GM19438 (cell line): ENCODE data around the gene RHOB.
"Not testable (repeated sequence)": the region's sequence is repeated elsewhere in the genome, so short reads cannot be mapped to it uniquely, and the experiment has no call there.

Experiments used
- ATAC-seq: cut with Tn5 transposase; IDR thresholded peaks from one replicate; pipeline ENCODE4 v1.9.1; 2021; ENCODE audit warnings: low read depth; ENCODE audit not compliant: unreplicated experiment

The RHOB gene

DNA sequence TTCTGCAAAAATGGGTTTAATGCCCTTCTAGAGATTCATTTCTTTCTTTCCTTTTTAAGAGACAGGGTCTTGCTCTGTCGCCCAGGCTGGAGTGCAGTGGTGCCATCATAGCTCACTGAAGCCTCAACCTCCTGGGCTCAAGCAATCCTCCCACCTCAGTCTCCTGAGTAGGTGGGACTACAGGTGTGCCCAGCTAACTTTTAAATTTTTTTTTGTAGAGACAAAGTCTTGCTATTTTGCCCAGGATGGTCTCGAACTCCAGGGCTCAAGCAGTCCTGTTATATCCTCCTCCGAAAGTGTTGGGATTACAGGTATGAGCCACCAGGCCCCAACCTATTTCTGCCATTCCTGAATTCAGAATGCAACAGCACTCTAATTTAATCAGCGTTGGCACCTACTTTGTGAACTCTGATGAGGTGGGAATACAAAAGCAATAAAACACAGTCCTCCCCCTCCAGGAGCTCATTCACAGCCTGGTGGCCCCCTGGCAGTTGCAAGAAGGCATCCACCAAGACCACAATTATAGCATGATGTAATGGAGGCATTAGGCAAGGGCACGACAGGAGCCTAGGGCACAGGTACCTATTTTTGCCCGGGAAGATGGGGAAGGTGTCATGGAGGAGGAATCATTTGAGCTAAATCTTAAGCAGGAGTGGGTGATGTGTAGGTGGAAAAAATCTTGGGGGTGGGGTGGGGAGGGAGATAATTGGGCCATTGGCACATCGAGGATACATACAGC lies 5.1 kb downstream of the RHOB start:
- no peak for ATAC-seq

DNA sequence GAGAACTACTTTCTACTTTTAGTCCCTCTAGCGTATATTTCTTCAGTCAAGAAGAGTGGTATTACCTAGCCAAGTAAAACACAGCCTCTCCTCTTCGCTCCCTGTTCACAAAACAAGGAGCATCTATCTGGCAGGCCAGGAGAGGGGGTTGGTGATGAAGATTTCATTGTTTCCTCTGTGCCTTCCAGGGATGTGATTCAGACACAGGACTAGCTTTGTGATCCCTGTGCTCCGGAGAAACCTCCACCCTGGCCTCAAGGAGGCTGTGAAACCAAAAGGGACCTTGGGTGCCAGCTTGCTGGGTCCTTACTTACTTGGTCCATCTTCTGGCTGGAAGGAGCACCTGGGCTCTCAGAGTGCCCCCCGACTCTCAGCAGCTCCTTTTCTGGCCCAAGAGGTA lies 5.7 kb downstream of the RHOB start:
- ATAC-seq: no peak

DNA sequence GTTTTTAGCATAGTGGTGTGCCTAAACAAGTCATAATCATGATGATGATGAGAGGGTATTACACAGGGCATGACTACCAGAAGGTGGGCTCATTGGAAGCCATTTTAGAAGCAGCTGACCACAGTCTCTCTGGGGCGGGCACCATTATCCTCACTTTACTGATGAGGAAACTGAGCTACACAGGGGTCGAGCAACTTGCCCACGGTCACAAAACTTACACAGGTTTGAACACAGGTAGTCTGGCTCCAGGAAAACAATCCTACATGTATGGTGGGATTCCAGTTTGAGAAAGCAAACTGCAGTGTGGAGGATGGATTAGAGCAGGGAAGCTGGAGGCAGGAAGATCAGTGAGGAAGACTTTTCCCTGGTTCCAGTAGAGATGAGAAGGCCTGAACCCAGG lies 6.2 kb downstream of the RHOB start:
- ATAC-seq: no peak

DNA sequence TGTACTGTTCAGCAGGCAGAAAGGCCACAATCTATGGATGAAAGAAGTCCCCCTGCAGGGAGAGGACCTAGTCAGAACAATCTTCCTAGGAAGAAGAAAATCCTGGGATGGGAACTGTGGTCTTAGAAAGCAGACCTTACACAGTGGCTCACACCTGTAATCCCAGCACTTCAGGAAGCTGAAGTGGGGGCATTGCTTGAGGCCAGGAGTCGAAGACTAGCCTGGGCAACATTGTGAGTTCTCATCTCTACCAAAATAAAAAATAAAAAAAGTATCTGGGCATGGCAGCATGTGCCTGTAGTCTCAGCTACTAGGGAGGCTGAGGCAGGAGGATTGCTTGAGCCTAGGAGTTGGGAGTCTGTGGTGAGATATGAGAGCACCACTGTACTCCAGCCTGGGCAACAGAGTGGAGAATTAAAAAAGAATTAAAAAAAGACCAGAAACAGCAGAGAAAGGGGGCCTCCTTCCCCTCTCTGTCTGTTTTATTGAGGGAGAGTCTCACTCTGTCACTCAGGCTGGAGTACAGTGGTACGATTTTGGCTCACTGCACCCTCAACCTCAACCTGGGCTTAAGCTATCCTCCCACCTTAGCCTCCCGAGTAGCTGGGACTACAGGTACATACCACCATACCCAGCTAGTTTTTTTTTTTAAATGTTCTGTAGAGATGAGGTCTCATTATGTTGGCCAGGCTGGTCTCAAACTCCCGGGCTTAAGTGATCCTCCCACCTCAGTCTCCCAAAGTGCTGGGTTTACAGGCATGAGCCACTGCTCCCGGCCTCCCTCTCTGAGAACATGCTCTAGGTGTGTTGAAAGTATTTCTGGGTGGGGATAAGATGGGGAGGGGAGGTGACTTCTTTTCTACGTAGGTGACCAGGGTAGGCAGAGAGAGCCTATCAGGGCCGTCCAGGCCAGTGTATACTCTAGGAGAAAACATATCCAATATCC lies 7.4 kb downstream of the RHOB start:
- no peak for ATAC-seq

DNA sequence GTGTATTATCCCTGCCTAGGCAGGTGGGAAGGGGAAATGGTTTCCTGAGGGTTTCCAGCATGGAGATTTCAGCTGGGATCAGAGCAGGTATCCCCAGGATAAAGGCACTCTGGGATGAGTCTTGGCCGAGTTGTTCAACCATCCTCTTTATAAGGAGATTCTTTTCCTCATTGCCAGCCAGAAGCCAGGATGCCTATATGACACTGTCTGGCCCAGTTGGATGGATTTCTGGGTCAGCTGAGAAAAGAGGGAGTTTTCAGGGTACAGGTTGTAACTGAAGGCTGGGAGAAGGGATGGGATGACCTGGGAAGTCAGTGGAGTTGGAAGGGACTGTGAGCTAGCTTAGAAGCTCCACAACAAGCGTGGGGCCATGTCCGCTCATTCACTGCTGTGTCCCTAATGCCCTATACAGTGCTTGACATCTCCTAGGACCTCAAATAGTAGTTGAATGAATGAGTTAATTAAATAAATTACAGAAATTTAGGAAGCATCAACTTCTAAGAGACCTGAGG lies 8.3 kb downstream of the RHOB start:
- no peak for ATAC-seq

DNA sequence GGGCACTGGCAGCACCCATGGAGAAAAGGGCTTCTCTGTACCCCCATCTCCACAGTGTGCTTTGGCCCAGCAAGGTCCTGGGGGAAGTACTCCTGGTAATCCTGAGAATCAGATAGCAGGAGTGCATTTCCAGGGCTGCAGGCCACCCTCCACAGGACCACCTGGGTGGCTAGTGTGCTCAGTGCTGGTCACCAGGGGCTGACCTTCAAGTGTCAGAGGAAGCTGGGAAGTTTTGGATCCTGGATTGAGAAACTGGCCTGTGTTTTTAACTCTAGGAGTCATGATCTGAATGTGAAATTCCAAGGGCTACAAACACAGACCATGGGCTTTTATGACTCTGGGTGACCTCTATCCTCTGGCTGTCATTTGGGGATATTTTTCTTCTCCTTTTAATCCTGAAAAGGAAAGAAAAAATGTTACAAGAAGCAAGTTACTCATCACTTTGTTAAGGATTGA lies 9.3 kb downstream of the RHOB start:
- no peak for ATAC-seq

DNA sequence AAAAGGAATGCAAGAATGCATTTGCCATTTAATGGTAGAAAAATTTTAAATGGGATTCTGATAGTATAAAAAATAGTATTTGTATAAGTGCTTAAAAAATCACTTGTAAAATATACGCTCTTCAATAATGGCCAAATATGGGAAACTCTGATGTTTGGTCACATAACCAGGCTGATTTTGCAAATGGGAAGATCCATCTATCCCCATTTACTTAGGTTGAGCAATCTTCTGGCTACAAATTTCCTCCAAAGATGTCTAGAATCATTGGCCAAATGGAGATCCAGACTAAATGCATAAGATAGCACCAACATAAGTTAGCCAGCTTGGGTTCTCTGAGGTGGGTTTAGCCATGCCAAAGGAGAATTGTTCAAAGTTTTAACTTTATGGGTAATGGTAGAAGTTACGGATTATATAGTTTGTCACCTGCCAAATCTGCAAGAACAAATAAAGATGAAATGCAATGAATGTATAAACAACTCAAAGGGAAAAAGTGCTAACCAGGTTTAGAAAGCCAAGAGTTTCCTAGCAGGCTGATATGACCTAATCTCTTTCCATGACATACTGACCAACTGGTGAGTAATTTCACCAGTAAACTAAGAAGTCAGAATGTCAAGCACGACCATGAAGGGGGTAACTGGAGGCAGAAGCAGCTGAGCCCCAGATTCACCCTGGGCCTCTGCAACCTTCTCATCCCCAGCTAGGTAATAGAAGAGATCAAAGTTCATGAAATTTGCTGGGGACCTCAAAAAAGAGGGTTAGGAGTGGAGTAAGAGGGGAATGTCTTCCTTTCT lies 10.0 kb downstream of the RHOB start:
- no peak for ATAC-seq

DNA sequence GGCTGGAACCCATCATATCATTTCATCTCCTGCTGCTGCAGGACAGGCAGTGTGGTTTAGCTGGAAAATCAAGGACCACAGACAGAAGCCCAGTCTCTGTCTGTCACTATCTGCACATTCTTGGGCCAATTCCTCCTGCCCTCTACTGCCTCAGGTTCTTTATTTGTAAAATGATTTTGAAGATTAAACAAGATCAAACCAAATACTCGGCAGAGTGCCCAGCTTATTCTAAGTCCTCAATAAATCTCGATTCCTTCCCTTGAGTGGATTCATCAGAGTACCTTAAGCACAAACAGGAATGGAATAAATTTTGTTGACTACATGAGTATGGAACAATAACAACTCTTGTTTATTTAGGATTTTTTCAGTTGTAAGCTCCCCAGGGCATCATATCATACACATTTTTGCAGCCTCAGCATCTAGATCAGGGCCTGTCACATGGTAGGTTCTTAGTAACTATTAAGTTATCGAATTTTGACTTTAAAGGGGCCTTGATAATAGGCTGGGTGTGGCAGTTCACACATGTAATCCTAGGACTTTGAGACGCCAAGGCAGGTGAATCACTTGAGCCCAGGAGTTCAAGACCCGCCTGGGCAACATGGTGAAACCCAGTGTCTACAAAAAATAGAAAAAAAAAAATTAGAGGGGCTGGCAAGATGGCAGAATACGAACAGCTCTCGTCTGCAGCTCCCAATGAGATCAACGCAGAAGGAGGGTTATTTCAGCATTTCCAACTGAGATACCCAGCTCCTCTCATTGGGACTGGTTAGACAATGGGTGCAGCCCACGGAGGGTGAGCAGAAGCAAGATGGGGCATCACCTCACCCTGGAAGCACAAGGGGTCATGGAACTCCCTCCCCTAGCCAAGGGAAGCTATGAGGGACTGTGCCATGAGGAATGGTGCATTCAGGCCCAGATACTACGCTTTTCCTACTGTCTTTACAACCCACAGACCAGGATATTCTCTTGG lies 11.1 kb downstream of the RHOB start:
- ATAC-seq: no peak

DNA sequence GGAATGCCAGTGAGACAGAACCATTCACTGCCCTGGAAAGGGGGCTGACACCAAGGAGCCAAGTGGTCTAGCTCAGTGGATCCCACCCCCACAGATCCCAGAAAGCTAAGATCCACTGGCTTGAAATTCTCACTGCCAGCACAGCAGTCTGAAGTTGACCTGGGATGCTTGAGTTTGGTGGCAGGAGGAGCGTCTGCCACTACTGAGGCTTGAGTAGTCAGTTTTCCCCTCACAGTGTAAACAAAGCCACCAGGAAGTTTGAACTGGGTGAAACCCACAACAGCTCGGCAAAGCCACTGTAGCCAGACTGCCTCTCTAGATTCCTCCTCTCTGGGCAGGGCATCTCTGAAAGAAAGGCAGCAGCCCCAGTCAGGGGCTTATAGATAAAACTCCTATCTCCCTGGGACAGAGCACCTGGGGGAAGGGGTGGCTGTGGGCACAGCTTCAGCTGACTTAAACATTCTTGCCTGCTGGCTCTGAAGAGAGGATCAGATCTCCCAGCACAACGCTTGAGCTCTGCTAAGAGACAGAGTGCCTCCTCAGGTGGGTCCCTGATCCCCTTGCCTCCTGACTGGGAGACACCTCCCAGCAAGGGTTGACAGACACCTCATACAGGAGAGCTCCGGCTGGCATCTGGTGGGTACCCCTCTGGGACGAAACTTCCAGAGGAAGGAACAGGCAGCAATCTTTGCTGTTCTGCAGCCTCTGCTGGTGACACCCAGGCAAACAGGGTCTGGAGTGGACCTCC lies 12.0 kb downstream of the RHOB start:
- not testable (repeated sequence) for ATAC-seq

DNA sequence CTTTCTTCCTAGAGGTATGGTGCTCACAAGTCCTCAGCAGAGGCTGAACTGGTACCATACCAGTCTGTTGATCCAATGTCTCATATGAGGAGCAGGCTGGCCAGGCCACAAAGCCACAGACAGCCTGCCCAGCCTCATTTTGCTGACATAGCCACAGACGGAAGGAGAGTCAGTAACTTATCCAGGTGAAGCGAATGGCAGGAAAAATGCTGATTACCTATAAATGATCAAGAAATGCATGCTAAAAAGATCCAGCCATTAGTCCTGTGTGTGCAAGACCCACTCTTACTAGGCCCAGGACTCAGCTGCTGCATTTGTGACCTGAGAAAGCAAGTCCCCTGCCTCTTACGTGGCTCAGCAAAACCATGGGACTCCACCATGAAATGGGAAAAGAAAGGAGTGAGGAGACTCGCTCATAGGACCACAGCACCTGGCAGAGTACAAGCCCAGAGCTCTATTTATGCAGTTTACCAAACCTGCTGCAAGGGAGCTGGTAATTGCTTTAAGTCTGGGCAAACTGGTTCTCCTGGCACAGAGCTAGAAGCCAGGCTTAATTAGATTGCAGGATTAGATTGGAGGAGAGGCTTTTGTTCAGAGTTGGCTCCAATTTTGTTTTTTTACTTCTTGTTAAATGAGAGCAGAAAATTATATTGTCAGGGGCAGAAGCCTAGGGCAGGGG lies 19.0 kb downstream of the RHOB start:
- no peak for ATAC-seq

DNA sequence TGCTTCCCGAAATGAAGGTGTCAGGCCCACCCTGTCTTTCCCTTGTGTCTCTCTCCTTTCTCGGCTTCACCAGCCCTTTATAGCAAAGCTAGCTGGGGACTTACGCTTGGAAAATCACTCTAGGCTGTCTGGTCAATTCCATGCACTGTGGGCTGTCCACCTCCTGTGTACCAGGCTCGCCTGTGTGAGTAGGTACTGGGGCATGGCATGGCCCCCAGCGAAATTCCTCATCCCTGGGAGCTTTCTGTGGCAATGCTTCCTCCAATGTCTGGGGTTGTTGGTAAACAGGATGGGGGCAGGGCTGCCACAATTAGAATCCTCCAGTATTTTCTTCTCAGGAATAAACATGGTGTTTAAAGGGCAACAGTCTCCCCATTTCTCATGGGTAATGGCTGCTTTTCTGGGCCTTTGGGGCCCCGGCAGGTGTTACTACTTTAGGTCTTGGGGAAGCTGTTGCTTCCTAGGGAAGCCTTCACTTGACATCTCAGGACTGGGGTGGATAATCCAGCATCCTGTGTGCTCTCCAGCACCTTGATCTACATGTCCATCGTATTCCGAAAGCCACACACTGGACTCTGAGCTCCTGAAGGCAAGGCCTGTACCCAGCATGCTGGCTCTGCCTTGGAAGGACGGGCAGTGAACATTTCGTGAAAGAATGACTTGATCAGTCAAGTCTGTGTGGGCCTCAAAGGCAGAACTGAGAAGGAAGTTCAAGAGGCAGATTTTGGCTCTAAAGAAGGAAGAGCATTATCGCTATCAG lies 21.1 kb downstream of the RHOB start:
- ATAC-seq: no peak

DNA sequence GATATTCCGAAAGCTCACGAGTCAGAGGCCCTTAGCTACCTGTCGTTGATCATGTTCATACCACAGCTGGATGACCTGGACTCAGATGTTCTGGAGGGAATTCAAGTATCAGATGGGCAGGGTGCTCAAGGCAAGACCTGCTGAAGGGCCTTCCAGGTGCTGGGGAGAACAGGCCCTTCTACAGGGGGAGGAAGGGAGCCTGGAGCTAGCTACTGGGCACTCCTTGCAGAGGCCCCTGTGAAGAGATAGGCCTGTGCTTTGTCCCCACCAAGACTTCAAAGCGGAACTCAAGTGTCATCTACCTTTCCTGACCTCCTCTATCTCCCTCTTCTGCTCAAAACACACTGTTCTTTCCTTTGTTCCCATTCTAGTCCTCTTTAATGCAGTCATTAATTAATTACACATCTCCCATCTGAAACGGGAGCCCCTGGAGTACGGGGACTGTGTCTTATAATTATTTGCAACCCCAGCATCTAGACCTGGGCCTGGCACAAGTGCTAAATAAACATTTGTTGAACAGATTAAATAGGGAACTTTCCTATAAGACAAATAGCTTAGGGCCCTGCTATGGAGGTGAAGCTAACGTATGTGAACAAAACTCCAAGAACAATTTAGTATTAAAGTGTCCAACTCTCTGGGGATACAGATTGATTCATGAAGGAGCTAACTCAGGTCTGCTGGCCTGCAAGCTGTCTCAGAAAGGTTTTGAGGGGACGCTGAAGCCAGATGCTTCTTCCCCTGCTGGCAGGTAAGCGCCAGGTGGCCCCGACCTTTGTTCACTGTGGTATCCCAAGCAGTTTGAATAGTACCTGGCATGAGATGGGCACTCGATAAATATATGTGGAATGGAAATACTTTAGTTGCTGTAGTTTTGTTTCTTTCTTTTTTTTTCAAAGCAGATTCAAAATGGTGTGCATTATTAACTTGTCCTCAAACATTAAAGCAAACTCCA lies 22.0 kb downstream of the RHOB start:
- no peak for ATAC-seq

DNA sequence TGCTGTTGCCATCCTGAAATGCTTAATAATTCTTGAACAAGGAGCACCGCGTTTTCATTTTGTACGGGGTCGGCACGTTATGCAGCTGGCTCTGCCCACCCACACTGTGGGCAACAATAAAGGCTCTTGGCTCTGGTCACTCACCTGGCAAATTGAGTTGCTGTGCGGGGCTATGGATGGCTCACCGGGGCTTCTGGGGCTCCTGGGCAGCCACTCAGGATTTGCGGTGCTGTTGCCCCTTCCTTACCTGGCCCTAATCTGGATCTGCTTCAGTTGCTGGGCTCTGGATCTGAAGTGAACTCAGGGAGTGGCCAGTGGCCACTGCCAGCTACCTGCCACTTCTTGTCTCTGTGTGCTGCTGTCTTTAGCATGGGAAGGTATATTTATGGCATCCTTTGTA lies 22.7 kb downstream of the RHOB start:
- ATAC-seq: no peak

DNA sequence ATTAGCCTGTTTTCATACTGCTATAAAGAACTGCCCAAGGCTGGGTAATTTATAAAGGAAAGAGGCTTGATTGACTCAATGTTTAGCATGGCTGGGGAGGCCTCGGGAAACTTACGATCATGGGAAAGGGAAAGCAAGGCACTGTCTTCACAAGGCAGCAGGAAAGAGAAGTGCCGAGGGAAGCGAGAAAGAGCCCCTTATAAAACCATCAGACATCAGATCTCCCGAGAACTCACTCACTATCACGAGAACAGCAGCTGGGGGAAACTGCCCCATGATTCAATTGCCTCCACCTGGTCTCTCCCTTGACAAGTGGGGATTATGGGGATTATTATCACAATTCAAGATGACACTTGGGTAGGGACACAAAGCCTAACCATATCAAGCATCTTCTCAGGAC lies 23.3 kb downstream of the RHOB start:
- no peak for ATAC-seq

DNA sequence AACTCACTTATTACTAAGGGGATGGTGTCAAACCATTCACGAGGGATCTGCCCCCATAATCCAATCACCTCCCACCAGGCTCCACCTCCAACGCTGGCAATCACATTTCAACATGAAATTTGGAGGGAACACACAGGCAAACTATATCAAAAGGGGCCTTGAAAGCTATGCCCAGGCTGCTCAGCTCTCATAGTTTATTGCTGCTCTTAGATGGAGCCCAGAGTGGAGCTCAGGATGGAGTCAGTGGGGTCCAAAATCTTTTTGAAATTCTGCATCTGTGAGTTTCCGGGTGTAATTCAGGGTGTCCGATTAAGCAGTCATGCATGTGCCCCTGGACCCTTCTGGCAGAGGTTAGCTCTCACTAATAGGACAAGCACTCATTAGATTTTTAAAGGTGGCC lies 24.3 kb downstream of the RHOB start:
- ATAC-seq: no peak

DNA sequence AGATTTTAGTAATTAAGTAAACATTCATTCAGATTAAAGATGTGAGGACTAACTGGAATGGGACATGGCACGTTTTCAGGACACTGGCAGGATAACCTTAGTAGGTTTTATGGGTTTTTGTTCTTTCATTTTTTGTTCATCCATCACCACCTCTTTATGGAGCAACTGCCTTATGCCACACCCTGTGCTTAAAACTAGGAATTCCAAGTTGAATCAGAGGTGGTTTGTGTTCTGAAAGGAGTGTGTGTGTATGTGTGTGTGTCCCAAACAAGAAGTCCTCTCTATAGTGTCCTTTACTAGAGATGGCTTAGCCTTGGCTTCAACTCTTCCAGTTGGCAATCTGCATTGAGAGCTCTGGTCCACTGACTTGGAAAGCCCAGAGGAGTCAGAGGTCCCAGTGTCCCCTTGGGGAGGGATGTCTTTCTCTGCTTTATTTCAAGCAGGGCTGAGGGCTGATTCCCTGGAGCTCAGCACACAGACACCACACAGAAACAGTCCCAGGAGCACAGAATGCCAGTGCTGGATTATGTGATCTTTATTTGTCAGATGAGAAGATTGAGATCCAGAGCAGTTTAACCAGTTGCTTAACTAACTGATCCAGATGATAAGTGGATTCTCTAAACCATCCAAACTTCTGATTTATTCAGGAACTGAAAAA lies 25.2 kb downstream of the RHOB start:
- ATAC-seq: no peak
